Neural progenitor cell (in vitro differentiated cells): ENCODE results near the gene EXOSC5.

ENCODE experiments used
- EZH2 ChIP-seq: fragments of 200-600 bp; sonication (generic); IDR thresholded peaks from 2 replicates; pipeline ENCODE4 v1.6.1; 2017; ENCODE audit warnings: antibody characterized with exemption, mild to moderate bottlenecking, moderate library complexity
- TF ChIP-seq, protein P1 (sequence below): fragments of 200-600 bp; sonication (generic); IDR thresholded peaks from 2 replicates; pipeline ENCODE4 v1.5.1; 2017; ENCODE audit warnings: antibody characterized with exemption, mild to moderate bottlenecking

DNA sequence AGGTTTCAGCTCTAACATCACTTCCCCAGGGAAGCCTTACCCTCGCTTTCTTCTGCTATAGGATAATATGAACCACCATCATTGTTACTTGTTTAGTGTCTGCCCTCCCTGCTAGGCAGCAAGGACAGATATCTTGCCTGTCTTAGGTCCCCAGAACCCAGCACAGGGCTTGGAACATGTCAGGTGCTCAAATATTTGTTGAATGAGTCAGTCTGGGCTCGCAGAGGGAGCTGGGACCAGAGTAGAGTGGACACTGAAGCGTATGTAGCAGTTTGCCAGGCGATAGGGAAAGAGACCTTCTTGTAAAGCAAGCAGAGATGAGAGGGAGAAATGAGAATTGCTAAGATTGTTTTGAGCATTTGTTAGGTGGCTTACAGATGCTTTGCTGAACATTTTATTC, 12.1 kb upstream of the EXOSC5 start:
- TF ChIP-seq, protein P1, sequence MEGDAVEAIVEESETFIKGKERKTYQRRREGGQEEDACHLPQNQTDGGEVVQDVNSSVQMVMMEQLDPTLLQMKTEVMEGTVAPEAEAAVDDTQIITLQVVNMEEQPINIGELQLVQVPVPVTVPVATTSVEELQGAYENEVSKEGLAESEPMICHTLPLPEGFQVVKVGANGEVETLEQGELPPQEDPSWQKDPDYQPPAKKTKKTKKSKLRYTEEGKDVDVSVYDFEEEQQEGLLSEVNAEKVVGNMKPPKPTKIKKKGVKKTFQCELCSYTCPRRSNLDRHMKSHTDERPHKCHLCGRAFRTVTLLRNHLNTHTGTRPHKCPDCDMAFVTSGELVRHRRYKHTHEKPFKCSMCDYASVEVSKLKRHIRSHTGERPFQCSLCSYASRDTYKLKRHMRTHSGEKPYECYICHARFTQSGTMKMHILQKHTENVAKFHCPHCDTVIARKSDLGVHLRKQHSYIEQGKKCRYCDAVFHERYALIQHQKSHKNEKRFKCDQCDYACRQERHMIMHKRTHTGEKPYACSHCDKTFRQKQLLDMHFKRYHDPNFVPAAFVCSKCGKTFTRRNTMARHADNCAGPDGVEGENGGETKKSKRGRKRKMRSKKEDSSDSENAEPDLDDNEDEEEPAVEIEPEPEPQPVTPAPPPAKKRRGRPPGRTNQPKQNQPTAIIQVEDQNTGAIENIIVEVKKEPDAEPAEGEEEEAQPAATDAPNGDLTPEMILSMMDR: no peak
- TF ChIP-seq EZH2: no peak
